Measurements from ENCODE around the gene RING1. TPM values are rescaled to one million over a fixed set of nuclear protein-coding genes. Genes with fewer than 3 reads are reported as not detected.
A peak's percentile ranks its signal among the peaks of the same experiment; 100 is the strongest.

Gene RING1
- total and polyA plus RNA-seq, 2 donors from 2014 or later = 47.2 to 48.6 TPM

GRCh38 chr6:33202799-33203198, 5.5 kb upstream of the RING1 start:
- no peak overlapping the region for H3K9ac ChIP-seq (ENCODE audit: low read length in 3 of 3)
- H3K9me3 ChIP-seq (ENCODE audit: control insufficient read depth in 2 of 3, insufficient read depth in 1 of 3, low read length in 3 of 3) = no peaks in the 10 kb centered on the region
- DNase-seq (peak in 1 of 5 donors; percentile 24), FAIRE-seq (no peak)
- no peak overlapping the region for H3K4me3 ChIP-seq (ENCODE audit: low read length in 3 of 3)
- H3K27me3 ChIP-seq (ENCODE audit: control insufficient read depth, insufficient read depth, low read length) = no peaks in the 10 kb centered on the region
- intact Hi-C loops (cut with DNase I) = no loop called here
- H3K4me1 ChIP-seq (ENCODE audit: control insufficient read depth in 2 of 3, insufficient read depth in 2 of 3, low read depth in 1 of 3, low read length in 3 of 3) = peaks cover 5 to 40% (median 22%) of the 10 kb centered on the region in 3 donors
- peaks cover 11 to 18% (median 14%) of the 10 kb centered on the region in 3 donors for H3K36me3 ChIP-seq (ENCODE audit: control insufficient read depth in 2 of 3, insufficient read depth in 3 of 3, low read length in 3 of 3)
- H3K27ac ChIP-seq (ENCODE audit: low read depth in 2 of 2, low read length in 2 of 2) = no peak overlapping the region
- TF ChIP-seq, protein P1, sequence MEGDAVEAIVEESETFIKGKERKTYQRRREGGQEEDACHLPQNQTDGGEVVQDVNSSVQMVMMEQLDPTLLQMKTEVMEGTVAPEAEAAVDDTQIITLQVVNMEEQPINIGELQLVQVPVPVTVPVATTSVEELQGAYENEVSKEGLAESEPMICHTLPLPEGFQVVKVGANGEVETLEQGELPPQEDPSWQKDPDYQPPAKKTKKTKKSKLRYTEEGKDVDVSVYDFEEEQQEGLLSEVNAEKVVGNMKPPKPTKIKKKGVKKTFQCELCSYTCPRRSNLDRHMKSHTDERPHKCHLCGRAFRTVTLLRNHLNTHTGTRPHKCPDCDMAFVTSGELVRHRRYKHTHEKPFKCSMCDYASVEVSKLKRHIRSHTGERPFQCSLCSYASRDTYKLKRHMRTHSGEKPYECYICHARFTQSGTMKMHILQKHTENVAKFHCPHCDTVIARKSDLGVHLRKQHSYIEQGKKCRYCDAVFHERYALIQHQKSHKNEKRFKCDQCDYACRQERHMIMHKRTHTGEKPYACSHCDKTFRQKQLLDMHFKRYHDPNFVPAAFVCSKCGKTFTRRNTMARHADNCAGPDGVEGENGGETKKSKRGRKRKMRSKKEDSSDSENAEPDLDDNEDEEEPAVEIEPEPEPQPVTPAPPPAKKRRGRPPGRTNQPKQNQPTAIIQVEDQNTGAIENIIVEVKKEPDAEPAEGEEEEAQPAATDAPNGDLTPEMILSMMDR (IDR thresholded peaks at IDR 0.05; ENCODE audit: borderline replicate concordance, extremely low read depth, insufficient read depth) = no peak

DNA sequence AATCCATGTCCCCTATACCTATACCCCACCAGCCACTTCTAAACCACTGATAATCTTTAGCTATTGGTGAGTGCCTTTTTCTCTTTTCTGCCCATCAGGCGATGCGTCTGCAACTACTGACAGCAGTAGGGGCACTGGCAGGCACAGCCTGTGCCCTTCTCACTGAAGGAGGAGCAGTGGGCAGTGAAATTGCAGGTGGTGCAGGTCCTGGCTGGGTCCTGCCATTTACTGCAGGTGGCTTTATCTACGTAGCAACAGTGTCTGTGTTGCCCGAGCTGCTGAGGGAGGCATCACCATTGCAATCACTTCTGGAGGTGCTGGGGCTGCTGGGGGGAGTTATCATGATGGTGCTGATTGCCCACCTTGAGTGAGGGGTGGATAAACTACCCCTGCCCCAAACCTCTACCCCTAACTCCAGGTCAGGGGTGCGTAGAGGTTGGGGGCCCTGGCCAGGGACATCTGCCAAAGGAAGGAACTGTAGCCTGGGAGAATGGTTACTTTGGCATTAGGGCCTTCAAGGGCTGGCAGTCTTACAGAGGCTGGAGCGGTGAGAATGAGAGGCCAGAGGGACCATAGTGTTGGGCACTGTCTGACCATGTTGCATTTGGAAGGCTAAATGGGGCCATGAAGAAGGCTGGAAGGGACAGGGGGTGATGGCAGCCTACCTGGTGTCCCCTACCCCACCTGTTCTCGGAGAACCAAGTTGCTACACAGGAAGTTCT, 4.7 kb upstream of the RING1 start:
- FAIRE-seq (no peak), DNase-seq (no peak)
- no peaks in the 10 kb centered on the region for H3K9me3 ChIP-seq (ENCODE audit: control insufficient read depth in 2 of 3, insufficient read depth in 1 of 3, low read length in 3 of 3)
- H3K4me3 ChIP-seq (ENCODE audit: low read length in 3 of 3) = peak overlapping the region in 2 of 3 donors; percentile 43 to 91
- H3K36me3 ChIP-seq (ENCODE audit: control insufficient read depth in 2 of 3, insufficient read depth in 3 of 3, low read length in 3 of 3) = peaks cover 11 to 18% (median 14%) of the 10 kb centered on the region in 3 donors
- intact Hi-C loops (cut with DNase I) = no loop called here
- no peak overlapping the region for H3K9ac ChIP-seq (ENCODE audit: low read length in 3 of 3)
- H3K27me3 ChIP-seq (ENCODE audit: control insufficient read depth, insufficient read depth, low read length) = no peaks in the 10 kb centered on the region
- TF ChIP-seq, protein P1 (IDR thresholded peaks at IDR 0.05; ENCODE audit: borderline replicate concordance, extremely low read depth, insufficient read depth) = no peak
- peaks cover 5 to 39% (median 22%) of the 10 kb centered on the region in 3 donors for H3K4me1 ChIP-seq (ENCODE audit: control insufficient read depth in 2 of 3, insufficient read depth in 2 of 3, low read depth in 1 of 3, low read length in 3 of 3)
- H3K27ac ChIP-seq (ENCODE audit: low read depth in 2 of 2, low read length in 2 of 2) = no peak overlapping the region

DNA sequence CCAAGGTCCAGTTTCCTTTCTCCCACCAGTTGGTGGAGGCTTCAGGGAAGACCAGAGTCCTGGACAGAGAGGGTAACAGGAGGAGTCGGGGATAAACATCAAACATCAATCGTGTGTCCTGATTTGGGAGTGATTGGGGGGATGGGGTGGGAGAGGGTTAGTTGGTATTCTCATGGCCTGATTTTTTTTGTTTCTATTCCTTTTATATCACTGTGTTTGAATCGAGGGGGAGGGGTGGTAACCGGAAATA, 4.2 kb upstream of the RING1 start:
- TF ChIP-seq, protein P1 (IDR thresholded peaks at IDR 0.05; ENCODE audit: borderline replicate concordance, extremely low read depth, insufficient read depth) = no peak
- no peak for DNase-seq
- Histone ChIP-seq H3K27me3 (ENCODE audit: control insufficient read depth, insufficient read depth, low read length) (no peaks in the 10 kb centered on the region), H3K9me3 (ENCODE audit: control insufficient read depth in 2 of 3, insufficient read depth in 1 of 3, low read length in 3 of 3) (no peaks in the 10 kb centered on the region), H3K4me1 (ENCODE audit: control insufficient read depth in 2 of 3, insufficient read depth in 2 of 3, low read depth in 1 of 3, low read length in 3 of 3) (peaks cover 5 to 41% (median 22%) of the 10 kb centered on the region in 3 donors), H3K4me3 (ENCODE audit: low read length in 3 of 3) (peak overlapping the region in 1 of 3 donors; percentile 91), H3K27ac (ENCODE audit: low read depth in 2 of 2, low read length in 2 of 2) (no peak overlapping the region), H3K36me3 (ENCODE audit: control insufficient read depth in 2 of 3, insufficient read depth in 3 of 3, low read length in 3 of 3) (peaks cover 11 to 18% (median 14%) of the 10 kb centered on the region in 3 donors), H3K9ac (ENCODE audit: low read length in 3 of 3) (no peak overlapping the region)
- no peak for FAIRE-seq
- intact Hi-C loops (cut with DNase I) = no loop called here
